ENCODE data around the gene DCDC1.
"Not testable (repeated sequence)": the region's sequence is repeated elsewhere in the genome, so short reads cannot be mapped to it uniquely, and the experiment has no call there.

DCDC1 gene

DNA sequence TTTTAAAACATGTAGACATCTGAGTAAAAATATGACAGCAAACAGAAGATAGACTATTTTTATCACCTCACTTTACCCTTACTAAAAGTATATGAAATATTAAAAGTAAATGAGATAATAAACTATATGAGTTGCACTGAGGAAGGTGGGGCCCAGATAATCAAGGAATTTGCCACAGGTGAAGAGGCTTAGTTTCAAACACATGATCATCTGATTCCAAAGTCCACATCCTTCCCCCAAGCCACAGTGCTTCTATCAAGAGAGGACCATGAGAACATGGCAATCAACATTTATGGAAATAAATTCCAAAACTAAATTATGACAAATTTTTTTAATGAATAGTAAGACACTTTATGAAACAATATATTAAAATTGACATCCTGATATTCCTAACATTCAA lies 384.0 kb downstream of the DCDC1 start:
- DNase-seq (ENCODE audit: low spot score): no peak

DNA sequence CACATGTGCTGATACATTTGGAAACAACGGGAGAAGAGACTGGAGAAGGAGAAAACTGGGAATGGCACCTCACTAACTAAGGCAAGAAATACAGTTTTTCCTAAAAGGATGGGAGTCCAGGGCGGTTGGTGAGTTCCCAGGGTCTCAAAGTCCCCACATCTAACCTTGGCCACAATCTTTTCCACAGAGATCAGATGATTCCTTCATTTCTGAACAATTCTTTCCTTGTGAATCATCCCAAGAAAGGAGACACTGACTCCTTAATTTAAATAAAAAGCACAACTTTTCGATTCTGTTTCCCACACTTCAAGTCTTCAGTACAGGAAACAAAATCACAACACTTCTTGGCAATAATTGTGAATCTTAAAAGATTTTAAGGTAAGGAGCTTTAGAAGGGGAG lies 384.7 kb downstream of the DCDC1 start:
- no peak for DNase-seq (ENCODE audit: low spot score)

DNA sequence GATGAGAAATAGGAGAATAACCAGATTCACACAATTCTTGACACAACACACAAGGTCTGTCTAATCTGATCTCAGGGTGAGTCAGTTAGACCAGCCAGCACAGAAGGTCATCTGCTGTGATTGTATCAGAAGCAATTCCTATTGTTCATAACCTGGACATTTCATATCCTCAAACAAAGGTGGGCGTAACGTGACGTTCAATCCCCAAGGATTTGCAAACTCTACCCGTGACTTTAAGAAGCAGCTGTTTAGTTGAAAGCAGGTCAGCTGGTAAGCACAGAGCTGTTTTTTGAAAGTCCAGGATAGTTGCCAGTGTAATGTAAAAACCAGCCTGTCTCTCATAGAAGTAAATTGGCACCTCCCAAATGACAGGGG lies 385.1 kb downstream of the DCDC1 start:
- peak; percentile 6 for DNase-seq (ENCODE audit: low spot score)

DNA sequence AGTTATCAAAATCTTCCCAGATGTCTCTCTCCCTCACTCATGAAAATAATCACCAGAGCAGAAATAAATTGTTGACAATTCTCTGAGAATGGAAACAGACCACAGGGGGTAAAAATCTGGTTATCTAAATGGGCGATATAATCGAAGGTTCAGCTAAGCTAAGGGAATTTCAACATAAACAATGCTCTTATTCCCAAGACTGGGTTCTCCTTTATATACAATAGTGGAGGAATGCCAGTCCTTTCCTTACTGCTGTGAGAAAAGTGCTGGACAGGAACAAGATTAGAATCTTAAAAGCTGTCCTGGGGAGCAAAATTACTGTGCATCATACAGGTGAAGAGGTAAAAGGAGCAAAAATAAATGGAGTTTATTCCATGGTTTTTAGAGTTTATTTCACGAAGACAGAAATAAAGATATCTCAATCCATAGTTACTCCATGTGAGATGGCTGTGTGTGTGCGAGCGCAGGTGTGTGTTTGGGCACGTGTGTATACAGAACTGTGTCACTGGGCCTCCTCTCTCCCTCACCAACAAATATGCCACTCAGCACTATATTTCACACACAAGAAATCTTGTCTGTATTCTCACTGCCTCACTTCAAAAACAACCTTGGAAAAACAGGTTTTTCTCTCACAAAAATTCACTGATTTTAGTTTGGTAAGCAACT lies 385.6 kb downstream of the DCDC1 start:
- no peak for DNase-seq (ENCODE audit: low spot score)

DNA sequence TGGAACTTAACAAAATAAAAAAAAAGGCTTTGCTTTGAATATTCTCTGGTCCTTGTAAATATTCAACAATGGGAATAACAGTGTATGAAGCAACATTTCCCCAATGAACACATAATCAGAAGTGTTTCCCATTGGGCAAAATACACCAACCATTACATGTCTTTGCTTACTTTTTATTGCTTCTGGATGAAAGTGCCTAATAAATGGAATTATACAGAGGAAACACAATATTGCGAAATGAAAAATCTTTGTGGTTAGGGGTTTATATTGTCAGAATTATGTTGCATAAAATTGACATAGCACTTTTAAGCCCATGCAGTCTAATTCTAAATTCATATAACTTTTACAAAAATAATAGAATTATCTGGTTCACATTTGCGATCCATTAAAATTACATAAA lies 386.4 kb downstream of the DCDC1 start:
- DNase-seq (ENCODE audit: low spot score): no peak

DNA sequence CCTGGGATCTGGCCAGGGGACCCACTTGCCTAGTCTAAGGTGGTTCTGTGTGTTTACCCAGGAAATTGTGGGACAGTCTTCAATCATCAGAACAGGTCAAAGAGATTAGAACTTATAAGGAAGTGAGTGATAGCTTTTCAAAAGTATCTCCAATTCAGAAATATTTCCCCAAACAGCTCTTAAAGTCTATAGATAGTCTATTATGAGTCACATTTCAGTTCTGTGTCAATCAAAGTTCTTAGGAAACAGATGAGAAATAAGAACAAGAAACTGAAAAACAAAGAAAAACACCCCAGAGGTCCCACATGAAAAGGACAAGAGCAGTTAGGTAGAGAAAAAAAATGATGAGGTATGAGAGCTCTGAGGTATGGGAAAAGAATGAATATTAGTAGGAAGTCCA lies 402.0 kb downstream of the DCDC1 start:
- no peak for DNase-seq (ENCODE audit: low spot score)

DNA sequence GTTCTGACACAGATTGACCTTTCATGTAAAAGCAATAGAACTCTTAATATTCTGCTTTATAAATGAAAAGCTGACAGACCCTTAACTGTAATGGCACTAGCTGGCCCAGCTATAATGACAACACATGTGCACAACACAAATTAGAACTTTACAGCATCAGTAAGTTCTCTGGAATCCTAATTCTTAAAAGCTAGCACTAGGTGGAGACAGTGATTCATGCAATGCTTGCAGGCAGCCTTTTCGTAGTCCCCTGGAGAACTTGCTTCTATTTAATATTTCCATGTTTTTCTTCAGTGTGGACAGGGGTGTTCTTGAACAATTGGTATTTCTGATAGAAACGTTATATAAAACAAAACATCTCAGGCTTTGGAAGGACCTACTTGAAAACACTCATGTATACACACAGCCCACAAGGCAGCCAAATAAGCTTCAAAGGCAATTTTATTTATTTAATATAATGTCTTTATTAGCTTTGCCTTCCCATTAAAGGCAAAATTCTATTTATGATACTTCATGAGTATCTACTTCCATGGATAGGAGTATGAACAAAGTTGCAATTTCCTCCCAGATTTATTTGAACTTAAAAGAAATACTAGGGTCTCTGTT lies 409.0 kb downstream of the DCDC1 start:
- DNase-seq (ENCODE audit: low spot score): peak; percentile 27

DNA sequence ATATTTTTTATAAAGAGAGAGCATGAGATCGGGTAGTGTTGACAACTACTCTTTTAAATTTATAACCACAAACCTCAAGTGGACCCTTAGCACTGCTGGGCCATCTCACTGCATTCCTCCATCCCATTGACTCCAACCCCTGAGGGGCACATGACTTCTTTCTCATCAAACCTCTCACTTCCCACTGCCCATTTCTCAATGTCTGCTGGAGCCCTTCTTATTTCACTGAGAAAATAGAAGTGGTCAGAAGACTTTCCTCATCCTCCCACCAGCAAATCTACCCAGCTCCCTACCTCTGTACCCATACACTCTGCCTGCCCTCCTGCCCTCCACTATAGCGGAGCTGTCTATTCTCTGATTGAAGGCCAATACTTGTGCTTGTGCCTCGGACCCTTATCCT lies 412.8 kb downstream of the DCDC1 start:
- DNase-seq (ENCODE audit: low spot score): no peak

DNA sequence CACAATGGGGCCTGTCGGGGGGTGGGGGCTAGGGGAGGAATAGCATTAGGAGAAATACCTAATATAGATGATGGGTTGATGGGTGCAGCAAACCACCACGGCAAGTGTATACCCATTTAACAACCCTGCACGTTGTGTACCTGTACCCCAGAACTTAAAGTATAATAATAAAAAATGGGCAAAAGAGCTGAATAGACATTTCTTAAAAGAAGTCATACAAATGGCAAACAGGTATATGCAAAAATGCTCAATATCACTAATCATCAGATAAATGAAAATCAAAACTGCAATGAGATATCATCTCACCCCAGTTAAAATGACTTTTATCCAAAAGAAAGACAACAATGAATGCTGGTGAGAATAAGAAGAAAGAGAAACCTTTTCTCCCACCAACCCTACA lies 419.7 kb downstream of the DCDC1 start:
- no peak for DNase-seq (ENCODE audit: low spot score)

DNA sequence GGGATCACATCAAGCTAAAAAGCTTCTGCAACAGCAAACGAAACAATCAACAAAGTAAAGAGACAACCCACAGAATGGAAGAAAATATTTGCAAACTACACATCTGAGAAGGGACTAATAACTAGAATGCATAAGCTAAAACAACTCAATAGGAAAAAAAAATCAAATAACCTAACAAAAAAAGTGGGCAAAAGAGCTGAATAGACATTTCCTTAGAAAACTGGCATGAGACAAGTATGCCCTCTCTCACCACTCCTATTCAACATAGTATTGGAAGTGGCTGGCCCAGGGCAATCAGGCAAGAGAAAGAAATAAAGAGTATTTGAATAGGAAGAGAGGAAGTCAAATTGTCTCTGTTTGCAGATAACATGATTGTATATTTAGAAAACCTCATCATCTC lies 421.8 kb downstream of the DCDC1 start:
- not testable (repeated sequence) for DNase-seq (ENCODE audit: low spot score)

DNA sequence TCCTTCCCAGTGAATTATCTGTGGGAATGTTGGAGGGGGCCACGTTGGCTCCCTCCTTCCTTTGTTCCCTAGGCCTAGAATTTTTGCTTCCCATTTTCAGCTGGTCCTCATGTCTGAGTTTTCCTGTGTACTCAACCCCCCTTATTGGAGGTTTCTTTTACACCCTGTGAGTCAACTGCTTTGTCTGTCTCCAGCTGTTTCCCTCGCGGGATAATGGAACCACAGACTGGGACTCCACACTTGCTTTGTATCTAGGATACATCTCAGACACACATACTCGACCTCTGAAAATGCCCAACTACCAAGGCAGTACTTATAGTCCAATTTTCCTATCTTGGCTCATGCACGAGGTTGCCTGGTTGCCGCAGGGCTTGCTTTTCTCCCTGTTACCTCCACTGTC lies 430.7 kb downstream of the DCDC1 start:
- no peak for DNase-seq (ENCODE audit: low spot score)

DNA sequence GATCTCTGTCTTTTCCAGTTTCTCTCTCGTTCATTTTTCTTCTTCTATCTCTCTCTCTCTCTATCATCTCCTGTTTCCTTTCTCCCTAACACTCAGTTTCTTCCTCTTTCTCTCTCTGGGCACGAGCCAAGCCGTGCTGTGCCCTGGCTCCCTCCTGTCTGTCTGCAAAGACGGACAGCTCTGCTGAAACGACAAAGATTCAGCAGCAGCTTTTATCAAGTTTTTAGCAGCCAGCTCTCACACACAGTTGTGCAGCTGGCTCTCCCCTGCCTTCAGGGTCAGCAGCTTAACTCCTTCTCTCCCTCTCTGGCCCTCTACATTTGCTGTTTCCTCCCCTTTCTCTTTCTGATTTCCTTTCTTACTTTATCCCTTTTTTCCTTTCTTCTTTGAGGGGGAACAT lies 431.4 kb downstream of the DCDC1 start:
- DNase-seq (ENCODE audit: low spot score): no peak

DNA sequence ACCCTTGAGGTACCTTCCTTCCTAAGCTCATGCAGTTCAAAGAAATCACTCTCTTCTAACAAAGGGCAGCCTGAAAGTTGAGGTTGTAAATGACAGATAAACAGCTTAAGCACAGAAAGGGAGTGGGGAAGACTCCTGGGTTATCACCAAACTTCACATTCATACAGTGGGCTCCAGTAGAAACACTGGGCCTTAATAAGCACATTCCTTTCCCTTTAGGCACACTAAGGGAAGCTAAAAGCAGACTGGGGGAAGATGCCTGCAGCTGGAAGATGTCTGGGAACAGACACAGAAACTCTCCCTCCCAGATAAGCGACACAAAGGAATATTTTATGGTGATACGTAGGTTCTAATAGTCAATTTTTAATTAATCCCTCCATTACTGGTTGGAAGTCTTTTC lies 433.0 kb downstream of the DCDC1 start:
- DNase-seq (ENCODE audit: low spot score): no peak

DNA sequence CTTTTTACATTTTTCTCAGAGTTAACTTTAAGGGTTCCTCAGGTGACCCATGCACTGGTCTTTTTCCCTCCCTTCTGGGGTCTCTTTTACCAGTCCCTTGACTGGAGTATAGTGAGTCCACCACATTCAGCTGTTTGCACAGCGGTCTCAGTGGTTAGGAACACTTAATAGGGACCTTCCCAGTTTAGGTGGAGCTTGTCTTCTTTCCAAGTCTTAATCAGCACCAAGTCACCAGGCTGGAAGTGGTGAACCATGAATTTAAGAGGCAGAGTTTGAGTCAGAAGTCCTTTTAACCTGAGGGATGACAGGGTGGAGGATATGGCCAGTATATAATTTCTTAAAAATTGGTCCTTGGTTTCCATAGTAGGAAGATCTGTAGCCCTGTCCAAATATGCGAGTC lies 433.7 kb downstream of the DCDC1 start:
- DNase-seq (ENCODE audit: low spot score): no peak

DNA sequence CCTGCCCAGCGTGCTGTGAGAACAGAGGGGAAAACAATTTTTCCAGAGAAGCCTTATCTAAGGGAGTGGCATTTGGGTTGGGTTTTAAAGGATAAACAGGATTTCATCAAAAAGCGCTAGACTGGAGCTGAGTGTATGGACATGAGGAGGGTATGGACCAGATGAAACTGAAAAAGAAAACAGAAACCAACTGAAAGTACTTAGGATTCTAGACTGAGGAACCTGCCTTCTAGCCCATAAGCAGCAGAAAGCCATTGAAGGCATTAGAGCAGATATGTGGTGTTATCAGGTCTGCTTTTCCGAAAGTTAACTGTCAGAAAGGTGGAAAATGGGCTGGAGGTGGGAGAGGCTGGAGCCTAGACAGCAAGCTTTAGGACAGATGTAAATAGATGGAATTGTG lies 443.4 kb downstream of the DCDC1 start:
- no peak for DNase-seq (ENCODE audit: low spot score)

DNA sequence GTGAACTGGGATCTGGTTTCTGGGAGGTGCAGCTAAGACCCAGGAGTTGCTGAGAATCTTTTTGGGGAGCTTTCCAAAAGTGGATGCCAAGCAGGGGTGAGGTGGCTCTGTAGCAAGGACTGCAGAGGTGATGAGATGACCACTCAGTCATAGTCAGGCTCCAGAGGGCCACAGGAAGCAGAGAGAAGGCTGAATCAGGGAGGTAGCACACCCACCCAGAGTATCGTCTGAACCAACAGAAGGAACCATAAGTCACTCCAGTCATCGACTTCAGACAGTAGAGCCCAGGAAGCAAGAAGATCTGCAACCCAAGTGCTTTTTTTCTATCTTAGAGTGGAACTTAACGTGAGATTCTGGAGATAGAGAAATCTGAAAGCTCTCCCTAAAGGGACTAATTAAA lies 447.7 kb downstream of the DCDC1 start:
- no peak for DNase-seq (ENCODE audit: low spot score)

DNA sequence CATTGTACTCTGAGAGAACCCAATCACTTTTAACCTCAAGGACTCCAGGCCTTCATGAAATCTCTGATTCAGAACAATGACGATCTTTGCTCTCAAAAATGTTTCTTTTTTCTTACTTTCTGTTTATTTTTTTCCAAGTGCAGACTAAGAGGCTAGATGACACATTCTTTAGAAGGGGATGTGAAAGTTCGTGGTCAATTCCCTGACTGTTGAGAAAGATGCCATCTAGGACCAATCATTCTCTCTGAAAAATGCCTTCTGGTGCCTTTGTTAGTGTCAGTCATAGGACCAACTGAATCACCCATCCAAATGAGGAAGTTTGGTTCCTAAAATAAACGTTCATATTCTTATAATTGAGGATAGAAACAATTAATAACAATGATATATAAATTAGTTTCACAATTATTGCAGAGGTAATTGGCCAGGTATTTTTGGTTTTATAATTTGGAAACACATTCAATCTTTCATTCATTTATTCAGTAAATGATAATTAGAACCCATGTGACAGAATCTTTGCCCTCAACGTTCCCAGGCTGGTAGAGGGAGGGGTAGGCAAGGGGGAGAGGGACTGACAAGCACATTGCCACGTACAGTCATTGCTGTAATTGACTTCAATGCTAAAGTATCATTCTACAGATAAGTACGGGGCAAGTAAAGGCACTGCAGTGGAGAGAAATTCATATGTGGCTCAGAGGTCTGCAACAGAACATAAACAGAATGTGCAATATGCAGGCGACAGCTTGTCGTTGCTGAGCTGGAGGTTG lies 450.0 kb downstream of the DCDC1 start:
- peak; percentile 14 for DNase-seq (ENCODE audit: low spot score)

DNA sequence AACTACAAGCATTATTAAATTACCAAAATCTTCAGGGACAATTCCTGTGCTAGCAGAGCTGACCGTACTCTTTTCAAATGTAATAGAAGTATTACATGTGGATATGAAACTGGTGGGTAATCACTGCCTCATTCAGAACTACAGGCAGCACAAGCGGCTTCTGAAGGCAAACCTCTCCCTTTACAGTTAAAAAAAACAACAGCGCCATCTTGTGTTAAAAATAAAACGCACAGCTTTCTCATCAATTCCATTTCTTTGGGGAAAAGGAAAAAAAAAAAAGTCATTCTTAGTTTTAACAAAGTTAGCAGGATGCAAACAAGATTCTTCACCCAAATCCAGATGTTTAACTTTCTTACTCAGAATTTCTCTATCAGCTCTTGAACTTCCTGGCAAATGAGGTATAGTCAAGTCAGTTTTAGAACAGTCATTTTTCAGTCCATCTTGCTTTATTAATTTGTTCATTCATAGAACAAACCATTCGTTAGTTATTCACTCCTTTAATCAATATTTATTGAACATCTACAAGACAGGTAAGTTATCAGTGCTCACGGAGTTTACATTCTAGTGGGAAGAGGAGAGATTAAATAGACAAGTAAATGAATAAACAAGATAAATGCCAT lies 451.6 kb downstream of the DCDC1 start:
- peak; percentile 40 for DNase-seq (ENCODE audit: low spot score)

DNA sequence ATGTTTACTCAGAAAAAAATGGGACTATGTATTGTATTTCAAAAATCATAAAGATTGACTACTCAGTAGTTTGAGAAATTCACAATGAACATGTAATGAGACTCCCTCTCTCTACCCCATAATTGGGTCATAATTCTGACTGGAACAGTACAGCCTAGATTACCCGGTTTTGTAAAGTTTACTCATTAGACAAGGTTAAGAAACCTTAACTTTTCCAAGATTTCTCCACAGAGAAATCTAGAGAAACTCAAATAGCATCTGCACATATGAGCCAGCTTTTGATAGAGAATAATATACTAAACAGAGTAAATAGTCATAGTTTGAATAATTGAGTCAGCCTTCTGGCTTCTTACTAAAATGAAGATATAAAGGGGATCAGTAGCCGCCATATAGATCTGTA lies 452.3 kb downstream of the DCDC1 start:
- DNase-seq (ENCODE audit: low spot score): no peak

DNA sequence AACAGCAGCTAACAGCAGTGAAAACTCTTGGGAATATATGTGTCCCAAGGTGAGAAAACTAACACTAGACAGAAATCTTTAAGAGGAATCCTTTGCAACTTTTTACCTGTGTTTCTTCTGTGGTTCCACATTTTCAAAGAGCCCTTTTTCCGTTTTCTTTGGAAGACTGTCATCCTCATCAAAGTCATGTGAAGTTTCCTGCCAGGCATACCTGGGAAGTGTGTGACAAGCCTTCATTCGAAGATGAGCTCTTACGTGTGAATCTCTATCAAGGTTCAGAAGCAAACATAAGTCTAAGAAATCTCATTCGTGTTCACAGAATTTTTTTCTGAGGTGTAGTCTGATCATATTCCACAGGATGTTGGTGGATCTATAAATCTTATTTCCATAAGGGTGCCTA lies 452.8 kb downstream of the DCDC1 start:
- DNase-seq (ENCODE audit: low spot score): no peak

DNA sequence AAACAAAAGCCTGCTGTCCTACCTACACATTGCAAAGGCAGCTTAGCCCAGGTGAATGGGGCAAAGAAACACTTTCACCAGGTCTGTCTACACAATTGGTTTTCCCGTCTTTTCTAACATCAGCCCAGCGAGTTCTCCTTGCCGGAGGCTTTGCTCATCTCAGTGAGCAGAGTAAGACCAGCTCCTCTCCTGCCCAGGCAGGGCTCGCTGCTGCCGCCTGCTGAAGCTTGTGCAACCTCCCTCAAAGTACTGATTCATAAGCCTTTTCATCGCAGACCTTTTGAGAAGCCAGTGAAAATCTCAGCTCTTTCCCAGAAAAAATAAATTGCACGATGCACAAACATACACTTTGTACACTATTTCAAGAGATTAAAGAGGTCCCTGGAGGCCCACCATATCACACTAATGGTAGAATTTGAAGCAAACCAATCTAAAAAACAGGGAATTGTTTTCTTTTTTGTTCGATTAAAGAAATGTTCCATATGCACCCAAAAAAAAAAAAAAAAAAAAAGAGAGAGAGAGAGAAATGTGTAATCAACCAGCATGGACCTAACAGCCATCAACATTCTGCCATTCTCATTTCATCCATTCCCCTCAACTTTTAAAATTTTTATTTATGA lies 455.3 kb downstream of the DCDC1 start:
- peak; percentile 65 for DNase-seq (ENCODE audit: low spot score)

DNA sequence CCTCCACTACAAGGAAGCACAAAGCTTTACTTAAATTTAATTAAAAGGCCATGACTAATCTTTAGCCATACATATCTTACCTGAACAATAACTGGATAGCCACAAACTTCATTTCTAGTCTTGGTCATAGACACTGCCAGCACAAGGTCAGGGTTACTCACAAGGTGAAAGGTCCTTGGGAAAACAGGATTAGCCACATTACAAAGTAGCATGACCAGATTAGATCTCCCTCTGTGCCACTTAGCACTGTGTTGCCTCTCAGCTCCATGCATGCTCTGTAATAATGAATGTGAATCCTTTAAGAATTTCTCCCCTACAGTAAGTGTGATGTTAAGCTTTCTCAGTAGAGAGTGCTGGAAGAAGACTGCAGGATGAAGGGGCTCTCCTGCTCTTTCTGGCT lies 458.3 kb downstream of the DCDC1 start:
- DNase-seq (ENCODE audit: low spot score): no peak

DNA sequence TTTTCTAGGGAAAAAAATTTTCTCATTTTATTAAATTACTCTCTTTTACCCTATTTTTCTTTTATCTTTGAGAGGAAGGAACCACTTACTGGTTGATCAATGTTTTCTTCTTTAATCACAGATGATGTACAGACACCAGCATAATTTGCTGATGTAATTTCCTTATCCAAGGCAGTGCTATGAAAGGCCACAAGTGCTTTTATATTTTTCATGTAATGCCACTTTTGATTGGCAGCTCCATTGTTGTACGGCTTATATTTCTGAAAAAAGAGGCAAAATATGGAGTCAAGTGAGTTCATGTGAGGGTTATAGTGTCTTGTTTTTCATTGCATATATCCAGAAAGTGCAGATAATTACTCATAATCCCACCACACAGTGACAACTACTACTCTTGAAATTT lies 460.7 kb downstream of the DCDC1 start:
- no peak for DNase-seq (ENCODE audit: low spot score)

All from COLO829 (cell line).